Adrenal gland (tissue), 5 donors: Measurements from ENCODE around the gene MYBBP1A.

Experiments used
- POLR2A ChIP-seq, 2 donors: fragments of 450-650 bp; IDR thresholded peaks; one replicate each; pipeline ENCODE4 v1.6.1; 2017; ENCODE audit warnings: antibody characterized with exemption in 2 of 2, mild to moderate bottlenecking in 2 of 2, moderate library complexity in 1 of 2
- TF ChIP-seq, protein P1 (sequence below), 6 experiments: fragments of 450-650 bp in 4 of 6; fragments of 200-600 bp in 2 of 6; sonication (generic) in 1 of 6; IDR thresholded peaks; 1 replicate in 5 of 6; 2 replicates in 1 of 6; pipeline versions ENCODE4 v1.5.1 to v1.8.0; 2016 to 2021; ENCODE audit warnings: antibody characterized with exemption in 6 of 6, mild to moderate bottlenecking in 2 of 6, moderate library complexity in 1 of 6
- donor health status: DM: no; HTN: no; CAD: no.

DNA sequence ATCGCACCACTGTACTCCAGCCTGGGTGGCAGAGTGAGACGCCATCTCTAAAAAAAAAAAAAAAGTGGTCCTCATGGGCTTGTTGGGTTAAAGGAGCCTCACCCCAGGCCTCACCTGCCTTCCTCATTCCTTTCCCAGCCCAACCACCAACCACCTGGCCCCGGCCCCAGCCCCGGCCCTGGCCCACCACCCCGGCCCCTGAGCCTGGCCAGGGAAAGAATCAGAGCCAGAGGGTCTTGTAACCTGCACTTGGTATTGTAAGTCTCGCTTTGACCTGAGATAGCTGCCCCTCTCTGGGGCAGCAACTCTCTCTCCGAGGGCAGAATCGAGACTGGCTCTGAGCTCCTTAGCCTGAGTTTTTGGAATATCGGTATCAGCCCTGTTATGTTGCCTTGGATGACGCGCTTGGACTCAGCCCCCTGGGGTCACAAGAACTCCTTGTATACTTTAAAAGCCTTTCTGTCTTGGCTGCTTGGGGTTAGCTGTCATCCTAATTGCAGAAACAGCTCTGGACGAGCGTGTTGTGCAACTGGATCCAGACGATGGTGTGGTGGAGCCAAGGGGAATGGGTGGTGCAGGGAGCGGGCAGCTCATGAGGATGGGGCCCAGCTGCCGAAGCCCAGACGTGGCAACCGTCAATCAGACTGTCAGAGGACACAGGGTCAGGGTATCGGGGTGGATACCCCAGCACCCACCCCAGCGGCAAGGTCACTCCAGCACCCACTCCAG, 43.8 kb upstream of the MYBBP1A start:
- TF ChIP-seq, protein P1, sequence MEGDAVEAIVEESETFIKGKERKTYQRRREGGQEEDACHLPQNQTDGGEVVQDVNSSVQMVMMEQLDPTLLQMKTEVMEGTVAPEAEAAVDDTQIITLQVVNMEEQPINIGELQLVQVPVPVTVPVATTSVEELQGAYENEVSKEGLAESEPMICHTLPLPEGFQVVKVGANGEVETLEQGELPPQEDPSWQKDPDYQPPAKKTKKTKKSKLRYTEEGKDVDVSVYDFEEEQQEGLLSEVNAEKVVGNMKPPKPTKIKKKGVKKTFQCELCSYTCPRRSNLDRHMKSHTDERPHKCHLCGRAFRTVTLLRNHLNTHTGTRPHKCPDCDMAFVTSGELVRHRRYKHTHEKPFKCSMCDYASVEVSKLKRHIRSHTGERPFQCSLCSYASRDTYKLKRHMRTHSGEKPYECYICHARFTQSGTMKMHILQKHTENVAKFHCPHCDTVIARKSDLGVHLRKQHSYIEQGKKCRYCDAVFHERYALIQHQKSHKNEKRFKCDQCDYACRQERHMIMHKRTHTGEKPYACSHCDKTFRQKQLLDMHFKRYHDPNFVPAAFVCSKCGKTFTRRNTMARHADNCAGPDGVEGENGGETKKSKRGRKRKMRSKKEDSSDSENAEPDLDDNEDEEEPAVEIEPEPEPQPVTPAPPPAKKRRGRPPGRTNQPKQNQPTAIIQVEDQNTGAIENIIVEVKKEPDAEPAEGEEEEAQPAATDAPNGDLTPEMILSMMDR (IDR thresholded peaks at IDR 0.05), result no peak
- no peak for TF ChIP-seq POLR2A (IDR thresholded peaks at IDR 0.05)
